ENCODE data around the gene RNF44. TPM values are rescaled to one million over a fixed set of nuclear protein-coding genes. Genes with fewer than 3 reads are reported as not detected.

Gene RNF44
- total RNA-seq, 1 experiment from 2014 or later: 84.2 TPM

- H3K36me3 ChIP-seq (ENCODE audit: control insufficient read depth, insufficient read depth, low read length): no peaks in the 10 kb centered on the region
- Mint-ChIP-seq H3K27ac (ENCODE audit: unreplicated experiment) (no peak overlapping the region), H3K4me3 (ENCODE audit: unreplicated experiment) (no peak overlapping the region), H3K9me3 (ENCODE audit: unreplicated experiment) (no peaks in the 10 kb centered on the region), H3K27me3 (ENCODE audit: insufficient read depth, unreplicated experiment) (peaks cover 3% of the 10 kb centered on the region), H3K4me1 (ENCODE audit: low read depth, unreplicated experiment) (peaks cover 6% of the 10 kb centered on the region), H3K36me3 (ENCODE audit: insufficient read depth, unreplicated experiment) (no peaks in the 10 kb centered on the region)
- intact Hi-C loops (cut with micrococcal nuclease; ENCODE audit: unreplicated experiment): loop anchor here (1.0 kb wide), 1 partner anchor 46 kb away; no protein-coding TSS in a partner anchor
- peak; percentile 60 to 75 for DNase-seq
- no peaks in the 10 kb centered on the region for H3K27me3 ChIP-seq (replicated peaks; ENCODE audit: control insufficient read depth, insufficient read depth, low read length)
- peak; percentile 80 to 83 for TF ChIP-seq CTCF (IDR thresholded peaks at IDR 0.05; ENCODE audit: insufficient read depth in 1 of 2, low read depth in 1 of 2, low read length in 1 of 2, severe bottlenecking in 1 of 2, unreplicated experiment in 1 of 2)
- no TSS peak for BruUV-seq (replicated peaks)
- H3K4me3 ChIP-seq (ENCODE audit: low read depth, low read length): no peak overlapping the region
- no peaks in the 10 kb centered on the region for H3K4me1 ChIP-seq
- ChIA-PET POLR2A (interaction anchor here (0.9 kb wide), 1 partner anchor 157 kb away, joined by 3 read pairs; the partner anchor contains the start of gene CLTB), CTCF (interaction anchor here (0.5 to 0.6 kb wide), 3 partner anchors 30 to 844 kb away, joined by 3 to 5 read pairs (median 3); no protein-coding TSS in a partner anchor)
- no peaks in the 10 kb centered on the region for H3K9me3 ChIP-seq
Measured at GRCh38 chr5:176573564-176574296, 36.5 kb upstream of the RNF44 start.

GRCh38 chr5:176570044-176570443 lies 32.8 kb upstream of the RNF44 start:
- BruUV-seq (replicated peaks): no TSS peak
- CTCF ChIA-PET: interaction anchor here (0.7 to 1.3 kb wide), 9 partner anchors 9 to 840 kb away, joined by 3 to 6 read pairs (median 4); partner anchors contain the start of genes CLTB, EIF4E1B, RNF44 and SNCB
- Mint-ChIP-seq H3K4me3 (ENCODE audit: unreplicated experiment) (no peak overlapping the region), H3K27ac (ENCODE audit: unreplicated experiment) (no peak overlapping the region), H3K36me3 (ENCODE audit: insufficient read depth, unreplicated experiment) (peaks cover 6% of the 10 kb centered on the region), H3K9me3 (ENCODE audit: unreplicated experiment) (peaks cover 6% of the 10 kb centered on the region), H3K27me3 (ENCODE audit: insufficient read depth, unreplicated experiment) (peaks cover 6% of the 10 kb centered on the region), H3K4me1 (ENCODE audit: low read depth, unreplicated experiment) (no peaks in the 10 kb centered on the region)
- intact Hi-C loops (cut with micrococcal nuclease; ENCODE audit: unreplicated experiment): no loop called here
- Histone ChIP-seq H3K36me3 (ENCODE audit: control insufficient read depth, insufficient read depth, low read length) (no peaks in the 10 kb centered on the region), H3K27me3 (replicated peaks; ENCODE audit: control insufficient read depth, insufficient read depth, low read length) (no peaks in the 10 kb centered on the region), H3K4me3 (ENCODE audit: low read depth, low read length) (no peak overlapping the region), H3K4me1 (no peaks in the 10 kb centered on the region), H3K9me3 (no peaks in the 10 kb centered on the region)
- POLR2A ChIA-PET: interaction anchor here (1.3 to 1.5 kb wide), 2 partner anchors 27 to 33 kb away, joined by 5 to 10 read pairs; partner anchors contain the start of gene RNF44
- no peak for DNase-seq
- TF ChIP-seq CTCF (IDR thresholded peaks at IDR 0.05; ENCODE audit: insufficient read depth in 1 of 2, low read depth in 1 of 2, low read length in 1 of 2, severe bottlenecking in 1 of 2, unreplicated experiment in 1 of 2): peak; percentile 9 to 32

GRCh38 chr5:176568657-176569056 lies 31.5 kb upstream of the RNF44 start:
- no TSS peak for BruUV-seq (replicated peaks)
- ChIA-PET CTCF (no interaction called here), POLR2A (no interaction called here)
- H3K36me3 Mint-ChIP-seq (ENCODE audit: insufficient read depth, unreplicated experiment): peaks cover 6% of the 10 kb centered on the region
- H3K4me1 Mint-ChIP-seq (ENCODE audit: low read depth, unreplicated experiment): no peaks in the 10 kb centered on the region
- H3K27ac Mint-ChIP-seq (ENCODE audit: unreplicated experiment): no peak overlapping the region
- H3K27me3 Mint-ChIP-seq (ENCODE audit: insufficient read depth, unreplicated experiment): peaks cover 6% of the 10 kb centered on the region
- Histone ChIP-seq H3K4me3 (ENCODE audit: low read depth, low read length) (no peak overlapping the region), H3K27me3 (replicated peaks; ENCODE audit: control insufficient read depth, insufficient read depth, low read length) (no peaks in the 10 kb centered on the region), H3K9me3 (no peaks in the 10 kb centered on the region), H3K36me3 (ENCODE audit: control insufficient read depth, insufficient read depth, low read length) (no peaks in the 10 kb centered on the region), H3K4me1 (no peaks in the 10 kb centered on the region)
- no peak for TF ChIP-seq CTCF (IDR thresholded peaks at IDR 0.05; ENCODE audit: insufficient read depth in 1 of 2, low read depth in 1 of 2, low read length in 1 of 2, severe bottlenecking in 1 of 2, unreplicated experiment in 1 of 2)
- DNase-seq: no peak
- intact Hi-C loops (cut with micrococcal nuclease; ENCODE audit: unreplicated experiment): no loop called here
- no peak overlapping the region for H3K4me3 Mint-ChIP-seq (ENCODE audit: unreplicated experiment)
- H3K9me3 Mint-ChIP-seq (ENCODE audit: unreplicated experiment): peaks cover 6% of the 10 kb centered on the region

All from Caco-2 (cell line).